ENCODE measurements around the gene WBP2NL. TPM values are rescaled to one million over a fixed set of nuclear protein-coding genes. Genes with fewer than 3 reads are reported as not detected.

WBP2NL gene
- total RNA-seq, 2 experiments from 2014 or later, result 1.1 to 1.9 TPM

DNA sequence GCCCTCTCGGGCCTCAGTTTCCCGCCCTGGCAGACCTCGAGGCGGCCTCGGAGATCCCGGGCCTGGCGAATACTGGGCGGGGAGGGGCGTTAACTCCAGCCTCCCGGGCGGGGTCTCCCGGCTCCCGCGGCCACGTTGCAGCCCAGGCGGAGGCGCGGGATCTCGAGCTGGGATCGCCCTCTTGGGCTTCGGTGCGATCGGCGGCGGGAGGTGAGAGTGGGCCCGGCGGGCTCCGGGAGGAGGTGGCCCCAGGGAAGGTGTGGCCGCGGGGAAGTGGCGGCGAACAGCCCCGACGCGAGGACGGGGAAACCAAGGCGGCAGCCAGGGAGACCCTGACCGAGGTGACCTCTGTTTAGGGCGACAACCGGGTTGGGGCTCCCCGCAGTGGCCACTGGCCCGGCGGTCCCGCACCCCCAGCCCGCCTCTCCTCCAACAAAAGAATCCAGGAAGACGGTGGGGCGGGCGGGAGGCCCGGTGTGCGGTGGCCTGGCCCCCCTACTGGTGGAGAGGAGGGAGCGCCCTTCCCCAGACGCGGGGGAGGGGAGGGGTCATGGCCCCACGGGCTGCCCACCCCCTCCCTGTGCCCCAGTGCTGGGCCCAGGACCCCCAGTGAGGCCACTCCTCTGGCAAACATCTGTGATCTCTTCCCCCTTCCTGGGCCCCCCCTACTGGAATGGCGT, 75.7 kb downstream of the WBP2NL start, which contains the start of gene PHETA2:
Gene PHETA2 (plus strand): TSS at position 117 of the 680 bp plus-strand sequence. CDS start 3,046 bp downstream, outside the sequence.
- H3K9me2 ChIP-seq (ENCODE audit: insufficient read depth, low read length), result no peaks in the 10 kb centered on the region
- no peaks in the 10 kb centered on the region for H3K9me3 ChIP-seq (ENCODE audit: low read length)
- H3K4me1 ChIP-seq (ENCODE audit: insufficient read depth, low read length, poor library complexity, severe bottlenecking), result peaks cover 28% of the 10 kb centered on the region
- no peak within 1 kb of the TSS for H3K27ac ChIP-seq (ENCODE audit: low read depth, low read length, poor library complexity, severe bottlenecking)
- DNase-seq (ENCODE audit: low spot score), result no peak
- TF ChIP-seq EZH2phosphoT487 (IDR thresholded peaks at IDR 0.05; ENCODE audit: borderline replicate concordance, low read depth, low read length), result no peak
- TF ChIP-seq, protein P1, sequence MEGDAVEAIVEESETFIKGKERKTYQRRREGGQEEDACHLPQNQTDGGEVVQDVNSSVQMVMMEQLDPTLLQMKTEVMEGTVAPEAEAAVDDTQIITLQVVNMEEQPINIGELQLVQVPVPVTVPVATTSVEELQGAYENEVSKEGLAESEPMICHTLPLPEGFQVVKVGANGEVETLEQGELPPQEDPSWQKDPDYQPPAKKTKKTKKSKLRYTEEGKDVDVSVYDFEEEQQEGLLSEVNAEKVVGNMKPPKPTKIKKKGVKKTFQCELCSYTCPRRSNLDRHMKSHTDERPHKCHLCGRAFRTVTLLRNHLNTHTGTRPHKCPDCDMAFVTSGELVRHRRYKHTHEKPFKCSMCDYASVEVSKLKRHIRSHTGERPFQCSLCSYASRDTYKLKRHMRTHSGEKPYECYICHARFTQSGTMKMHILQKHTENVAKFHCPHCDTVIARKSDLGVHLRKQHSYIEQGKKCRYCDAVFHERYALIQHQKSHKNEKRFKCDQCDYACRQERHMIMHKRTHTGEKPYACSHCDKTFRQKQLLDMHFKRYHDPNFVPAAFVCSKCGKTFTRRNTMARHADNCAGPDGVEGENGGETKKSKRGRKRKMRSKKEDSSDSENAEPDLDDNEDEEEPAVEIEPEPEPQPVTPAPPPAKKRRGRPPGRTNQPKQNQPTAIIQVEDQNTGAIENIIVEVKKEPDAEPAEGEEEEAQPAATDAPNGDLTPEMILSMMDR (conservative IDR thresholded peaks at IDR 0.05; ENCODE audit: low read length), result peak; percentile 34; the same call in 1 of the 2 replicates
- no peak within 1 kb of the TSS for H3K4me2 ChIP-seq (ENCODE audit: low read length)
- BruUV-seq (replicated peaks), result no TSS peak
- intact Hi-C loops (cut with micrococcal nuclease; ENCODE audit: unreplicated experiment), result no loop called here
- H4K20me1 ChIP-seq (ENCODE audit: insufficient read depth, low read length), result no peaks in the 10 kb centered on the region
- ChIA-PET CTCF (ENCODE audit: unreplicated experiment) (no interaction called here), POLR2A (no interaction called here)
- H3K79me2 ChIP-seq (ENCODE audit: insufficient read depth, low read depth, low read length), result no peaks in the 10 kb centered on the region
- no peak within 1 kb of the TSS for H2AFZ ChIP-seq (ENCODE audit: low read length)
- H3K4me3 ChIP-seq (ENCODE audit: low read depth, low read length, poor library complexity, severe bottlenecking), result no peak within 1 kb of the TSS
- H3K36me3 ChIP-seq (ENCODE audit: insufficient read depth, low read length), result no peaks in the 10 kb centered on the region

DNA sequence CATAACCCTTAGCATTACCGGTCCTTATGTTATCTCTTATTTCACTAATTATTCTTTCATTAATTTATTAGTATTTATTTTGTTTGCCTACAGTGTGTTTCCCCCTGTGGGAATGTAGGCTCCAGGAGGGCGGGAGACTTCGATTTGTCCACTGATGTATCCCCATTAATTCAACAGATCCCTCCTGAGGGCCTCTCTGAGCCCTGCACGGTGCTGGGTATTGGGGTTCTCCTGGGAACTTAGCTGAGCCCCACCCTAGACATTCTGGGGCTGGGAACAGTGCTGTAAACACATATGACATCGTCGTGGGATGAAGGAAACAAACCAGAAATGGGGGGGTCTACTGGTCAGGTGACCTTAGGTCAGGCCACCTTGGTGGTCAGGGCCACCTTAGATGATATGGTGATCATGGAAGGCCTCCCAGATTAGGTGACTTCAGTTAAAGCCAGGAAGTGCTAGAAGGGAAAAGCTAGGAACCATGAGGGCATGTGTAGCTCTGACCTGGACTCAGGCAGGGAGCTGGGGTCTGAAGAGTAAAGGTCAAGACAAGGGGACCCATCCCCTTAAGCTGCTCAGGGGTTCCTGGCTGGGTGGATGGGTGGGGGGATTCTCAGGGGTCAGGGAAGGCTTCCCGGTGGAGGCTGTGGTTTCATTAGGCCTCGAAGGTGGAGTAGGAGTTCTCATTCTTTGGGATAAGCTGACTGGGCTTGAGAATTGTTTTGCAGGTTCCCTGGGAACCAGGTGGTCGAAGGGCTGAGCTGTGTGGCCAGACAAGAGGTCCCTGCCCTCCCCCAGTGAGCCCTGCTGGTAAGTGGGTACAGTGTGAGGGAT, 76.5 kb downstream of the WBP2NL start:
- ChIA-PET CTCF (ENCODE audit: unreplicated experiment) (no interaction called here), POLR2A (no interaction called here)
- H3K4me2 ChIP-seq (ENCODE audit: low read length), result no peak overlapping the region
- TF ChIP-seq, protein P1 (conservative IDR thresholded peaks at IDR 0.05; ENCODE audit: low read length), result no peak
- no peak for TF ChIP-seq EZH2phosphoT487 (IDR thresholded peaks at IDR 0.05; ENCODE audit: borderline replicate concordance, low read depth, low read length)
- H3K9me3 ChIP-seq (ENCODE audit: low read length), result no peaks in the 10 kb centered on the region
- no peak for DNase-seq (ENCODE audit: low spot score)
- H3K79me2 ChIP-seq (ENCODE audit: insufficient read depth, low read depth, low read length), result peaks cover 1% of the 10 kb centered on the region
- H3K4me1 ChIP-seq (ENCODE audit: insufficient read depth, low read length, poor library complexity, severe bottlenecking), result peaks cover 20% of the 10 kb centered on the region
- H2AFZ ChIP-seq (ENCODE audit: low read length), result no peak overlapping the region
- no TSS peak for BruUV-seq (replicated peaks)
- H4K20me1 ChIP-seq (ENCODE audit: insufficient read depth, low read length), result no peaks in the 10 kb centered on the region
- H3K4me3 ChIP-seq (ENCODE audit: low read depth, low read length, poor library complexity, severe bottlenecking), result no peak overlapping the region
- H3K36me3 ChIP-seq (ENCODE audit: insufficient read depth, low read length), result no peaks in the 10 kb centered on the region
- no peaks in the 10 kb centered on the region for H3K9me2 ChIP-seq (ENCODE audit: insufficient read depth, low read length)
- H3K27ac ChIP-seq (ENCODE audit: low read depth, low read length, poor library complexity, severe bottlenecking), result no peak overlapping the region
- intact Hi-C loops (cut with micrococcal nuclease; ENCODE audit: unreplicated experiment), result no loop called here
